PC-9 (cell line): Measurements from ENCODE around the gene PPP2R2B. TPM values are rescaled to one million over a fixed set of nuclear protein-coding genes. Genes with fewer than 3 reads are reported as not detected.

Experiments used
- BruUV-seq: library from RNA; stranded (reverse); fragments of 400-500 nt; replicated peaks from 2 replicates; lab custom pipeline; 2021; lab: Mats Ljungman, UMichigan
- CTCF ChIA-PET: fragments of 300-600 bp; sonication (Branson Sonifier 250); formaldehyde crosslinking; loops from one replicate; lab custom pipeline; 2022; ENCODE audit warnings: antibody characterized with exemption; lab: Charles Lee
- POLR2A ChIA-PET: fragments of 300-600 bp; sonication (Branson Sonifier 250); formaldehyde crosslinking; loops from one replicate; lab custom pipeline; 2022; ENCODE audit warnings: antibody characterized with exemption; ENCODE audit not compliant: unreplicated experiment; lab: Charles Lee
- DNase-seq, 2 experiments: peaks; one replicate each; pipeline versions ENCODE4 v3.0.0 to v3.0.0-alpha.2; 2015 to 2022; ENCODE audit warnings: mixed read lengths in 1 of 2
- H2AFZ ChIP-seq: fragments of 200-600 bp; sonication (generic); 2 replicates; pipeline ENCODE4 v1.8.1; 2017; ENCODE audit warnings: antibody characterized with exemption
- H3F3A ChIP-seq: fragments of 200-600 bp; sonication (generic); 2 replicates; pipeline ENCODE4 v1.8.1; 2017; ENCODE audit warnings: antibody characterized with exemption, mild to moderate bottlenecking, low read depth; ENCODE audit not compliant: insufficient read depth
- H3K27ac ChIP-seq: fragments of 200-600 bp; sonication (generic); 2 replicates; pipeline ENCODE4 v1.6.1; 2016; ENCODE audit warnings: mixed run types
- H3K27me3 ChIP-seq: fragments of 200-600 bp; sonication (generic); 2 replicates; pipeline ENCODE4 v1.6.1; 2016; ENCODE audit warnings: low read depth, mixed run types; ENCODE audit not compliant: insufficient read depth
- H3K36me3 ChIP-seq: fragments of 200-600 bp; sonication (generic); 2 replicates; pipeline ENCODE4 v1.6.1; 2016; ENCODE audit warnings: low read depth, mixed run types
- H3K4me1 ChIP-seq: fragments of 200-600 bp; sonication (generic); replicated peaks from 2 replicates; pipeline ENCODE4 v1.6.1; 2016; ENCODE audit warnings: mixed run types; ENCODE audit not compliant: insufficient read depth
- H3K4me2 ChIP-seq: fragments of 200-600 bp; sonication (generic); 2 replicates; pipeline ENCODE4 v1.6.1; 2017; ENCODE audit warnings: mixed run types
- H3K4me3 ChIP-seq: fragments of 200-600 bp; sonication (generic); 2 replicates; pipeline ENCODE4 v1.6.1; 2016; ENCODE audit warnings: mixed run types
- H3K79me2 ChIP-seq: fragments of 200-600 bp; sonication (generic); 2 replicates; pipeline ENCODE4 v1.6.1; 2017; ENCODE audit warnings: low read depth, mixed run types
- H3K9me2 ChIP-seq: fragments of 200-600 bp; sonication (generic); 2 replicates; pipeline ENCODE4 v1.8.1; 2017; ENCODE audit warnings: mild to moderate bottlenecking; ENCODE audit not compliant: insufficient read depth
- H3K9me3 ChIP-seq: fragments of 200-600 bp; sonication (generic); 2 replicates; pipeline ENCODE4 v1.8.1; 2016; ENCODE audit warnings: low read depth; ENCODE audit not compliant: insufficient read depth
- H4K20me1 ChIP-seq: fragments of 200-600 bp; sonication (generic); 2 replicates; pipeline ENCODE4 v1.8.1; 2017; ENCODE audit not compliant: insufficient read depth
- CTCF ChIP-seq: fragments of 200-600 bp; sonication (generic); conservative IDR thresholded peaks from 2 replicates; pipeline ENCODE4 v1.6.1; 2017; ENCODE audit warnings: mixed run types, antibody characterized with exemption, mild to moderate bottlenecking, moderate library complexity
- EZH2 ChIP-seq: fragments of 200-600 bp; sonication (generic); IDR thresholded peaks from 2 replicates; pipeline ENCODE4 v1.8.0; 2017; ENCODE audit warnings: antibody characterized with exemption, low read depth
- intact Hi-C: fragments of 100-400 bp; cut with micrococcal nuclease; formaldehyde crosslinking; loops from one replicate; pipeline ENCODE4 v1.10.0; 2022; ENCODE audit not compliant: unreplicated experiment
- total RNA-seq: library from RNA; stranded (reverse); gene quantifications from 2 replicates; pipeline ENCODE4 v1.2.3, GENCODE V29; 2021

The PPP2R2B gene
- total RNA-seq, 1 experiment from 2014 or later, result not detected

GRCh38 chr5:146539973-146540372 is 338.6 kb downstream of the PPP2R2B start:
- POLR2A ChIA-PET, result no interaction called here
- H4K20me1 ChIP-seq, result no peaks in the 10 kb centered on the region
- no peak for DNase-seq
- peaks cover 4% of the 10 kb centered on the region; the same call in 1 of the 2 replicates for H3K9me2 ChIP-seq
- H3K27me3 ChIP-seq, result peaks cover 4% of the 10 kb centered on the region; the same call in 1 of the 2 replicates
- no peak for TF ChIP-seq EZH2
- no peak for TF ChIP-seq CTCF
- H3K4me3 ChIP-seq, result no peak overlapping the region
- no peak overlapping the region for H3K27ac ChIP-seq
- BruUV-seq, result no TSS peak
- no peaks in the 10 kb centered on the region for H3K9me3 ChIP-seq
- H3K36me3 ChIP-seq, result no peaks in the 10 kb centered on the region
- H3F3A ChIP-seq, result no peaks in the 10 kb centered on the region
- H2AFZ ChIP-seq, result no peak overlapping the region; the same call in 1 of the 2 replicates
- H3K4me1 ChIP-seq, result no peaks in the 10 kb centered on the region
- intact Hi-C loops, result loop anchor here (5.0 kb wide), 1 partner anchor 1037 kb away; no protein-coding TSS in a partner anchor
- no peak overlapping the region for H3K4me2 ChIP-seq
- H3K79me2 ChIP-seq, result no peaks in the 10 kb centered on the region
- CTCF ChIA-PET, result interaction anchor here (0.5 kb wide), 1 partner anchor 8 kb away, joined by 3 read pairs; no protein-coding TSS in a partner anchor

- intact Hi-C loops, result no loop called here
- no peaks in the 10 kb centered on the region for H3K4me1 ChIP-seq
- H3K9me2 ChIP-seq, result peaks cover 4% of the 10 kb centered on the region; the same call in 1 of the 2 replicates
- H3K27me3 ChIP-seq, result peaks cover 4% of the 10 kb centered on the region; the same call in 1 of the 2 replicates
- no peak overlapping the region for H2AFZ ChIP-seq
- no peak overlapping the region for H3K4me2 ChIP-seq
- DNase-seq, result no peak
- H3K27ac ChIP-seq, result no peak overlapping the region
- BruUV-seq, result no TSS peak
- no peak overlapping the region for H3K4me3 ChIP-seq
- CTCF ChIA-PET, result no interaction called here
- no peaks in the 10 kb centered on the region for H3F3A ChIP-seq
- H3K36me3 ChIP-seq, result no peaks in the 10 kb centered on the region
- no peaks in the 10 kb centered on the region for H3K9me3 ChIP-seq
- H4K20me1 ChIP-seq, result no peaks in the 10 kb centered on the region
- H3K79me2 ChIP-seq, result no peaks in the 10 kb centered on the region
- no peak for TF ChIP-seq EZH2
- POLR2A ChIA-PET, result no interaction called here
These were observed 340.1 kb downstream of the PPP2R2B start for GRCh38 chr5:146538432-146538831.

GRCh38 chr5:146533882-146534281 is 344.7 kb downstream of the PPP2R2B start:
- intact Hi-C loops, result loop anchor here (1.0 kb wide), 2 partner anchors 432 to 654 kb away; no protein-coding TSS in a partner anchor
- Histone ChIP-seq H3K9me3 (no peaks in the 10 kb centered on the region), H3K27ac (no peak overlapping the region), H2AFZ (no peak overlapping the region), H3K79me2 (no peaks in the 10 kb centered on the region), H3K4me1 (no peaks in the 10 kb centered on the region), H3K36me3 (no peaks in the 10 kb centered on the region), H3F3A (no peaks in the 10 kb centered on the region), H3K27me3 (peaks cover 4% of the 10 kb centered on the region; the same call in 1 of the 2 replicates), H3K4me3 (no peak overlapping the region), H4K20me1 (no peaks in the 10 kb centered on the region), H3K9me2 (peaks cover 4% of the 10 kb centered on the region; the same call in 1 of the 2 replicates), H3K4me2 (no peak overlapping the region)
- POLR2A ChIA-PET, result no interaction called here
- no TSS peak for BruUV-seq
- CTCF ChIA-PET, result interaction anchor here (0.5 to 1.6 kb wide), 7 partner anchors 13 to 852 kb away, joined by 3 to 14 read pairs (median 5); no protein-coding TSS in a partner anchor
- TF ChIP-seq CTCF (no peak), EZH2 (no peak)
- DNase-seq, result no peak
